ENCODE measurements around the gene EIF5B. TPM values are rescaled to one million over a fixed set of nuclear protein-coding genes. Genes with fewer than 3 reads are reported as not detected.
A peak's percentile ranks its signal among the peaks of the same experiment; 100 is the strongest.

EIF5B gene
- total RNA-seq, 1 donor, result 11.2 TPM

GRCh38 chr2:99410276-99410675 lies 73.1 kb downstream of the EIF5B start:
- Histone ChIP-seq H3K27me3 (ENCODE audit: insufficient read depth, low read length) (no peaks in the 10 kb centered on the region), H3K27ac (ENCODE audit: low read depth, low read length) (no peak overlapping the region), H3K9me3 (ENCODE audit: low read depth, low read length) (no peaks in the 10 kb centered on the region), H3K4me1 (ENCODE audit: insufficient read depth, low read length) (no peaks in the 10 kb centered on the region), H3K36me3 (ENCODE audit: insufficient read depth, low read length) (peaks cover 39% of the 10 kb centered on the region), H3K4me2 (ENCODE audit: insufficient read depth, low read length) (no peak overlapping the region), H4K20me1 (ENCODE audit: insufficient read depth, low read length) (no peaks in the 10 kb centered on the region), H3K4me3 (ENCODE audit: insufficient read depth, low read length) (no peak overlapping the region), H2AFZ (ENCODE audit: low read length) (no peak overlapping the region), H3K79me2 (ENCODE audit: insufficient read depth, low read length) (no peaks in the 10 kb centered on the region)
- DNase-seq (ENCODE audit: insufficient read length, low spot score, missing footprints), result no peak
- TF ChIP-seq CTCF (IDR thresholded peaks at IDR 0.05; ENCODE audit: extremely low read depth, low read depth, low read length), result no peak

GRCh38 chr2:99414566-99414965 lies 77.4 kb downstream of the EIF5B start:
- H3K79me2 ChIP-seq (ENCODE audit: insufficient read depth, low read length), result no peaks in the 10 kb centered on the region
- no peak for DNase-seq (ENCODE audit: insufficient read length, low spot score, missing footprints)
- H3K9me3 ChIP-seq (ENCODE audit: low read depth, low read length), result no peaks in the 10 kb centered on the region
- no peak overlapping the region for H3K4me2 ChIP-seq (ENCODE audit: insufficient read depth, low read length)
- TF ChIP-seq CTCF (IDR thresholded peaks at IDR 0.05; ENCODE audit: extremely low read depth, low read depth, low read length), result no peak
- H2AFZ ChIP-seq (ENCODE audit: low read length), result no peak overlapping the region
- H3K4me3 ChIP-seq (ENCODE audit: insufficient read depth, low read length), result no peak overlapping the region
- H3K27ac ChIP-seq (ENCODE audit: low read depth, low read length), result no peak overlapping the region
- no peaks in the 10 kb centered on the region for H3K4me1 ChIP-seq (ENCODE audit: insufficient read depth, low read length)
- H3K27me3 ChIP-seq (ENCODE audit: insufficient read depth, low read length), result no peaks in the 10 kb centered on the region
- no peaks in the 10 kb centered on the region for H4K20me1 ChIP-seq (ENCODE audit: insufficient read depth, low read length)
- H3K36me3 ChIP-seq (ENCODE audit: insufficient read depth, low read length), result peaks cover 26% of the 10 kb centered on the region

GRCh38 chr2:99417396-99417795 lies 80.2 kb downstream of the EIF5B start:
- Histone ChIP-seq H2AFZ (ENCODE audit: low read length) (no peak overlapping the region), H3K36me3 (ENCODE audit: insufficient read depth, low read length) (peaks cover 24% of the 10 kb centered on the region), H3K4me1 (ENCODE audit: insufficient read depth, low read length) (peaks cover 20% of the 10 kb centered on the region), H3K27ac (ENCODE audit: low read depth, low read length) (no peak overlapping the region), H3K27me3 (ENCODE audit: insufficient read depth, low read length) (no peaks in the 10 kb centered on the region), H4K20me1 (ENCODE audit: insufficient read depth, low read length) (no peaks in the 10 kb centered on the region), H3K9me3 (ENCODE audit: low read depth, low read length) (no peaks in the 10 kb centered on the region), H3K4me2 (ENCODE audit: insufficient read depth, low read length) (no peak overlapping the region), H3K4me3 (ENCODE audit: insufficient read depth, low read length) (no peak overlapping the region), H3K79me2 (ENCODE audit: insufficient read depth, low read length) (no peaks in the 10 kb centered on the region)
- no peak for DNase-seq (ENCODE audit: insufficient read length, low spot score, missing footprints)
- no peak for TF ChIP-seq CTCF (IDR thresholded peaks at IDR 0.05; ENCODE audit: extremely low read depth, low read depth, low read length)

GRCh38 chr2:99420031-99420430 lies 82.8 kb downstream of the EIF5B start:
- Histone ChIP-seq H3K27me3 (ENCODE audit: insufficient read depth, low read length) (no peaks in the 10 kb centered on the region), H3K9me3 (ENCODE audit: low read depth, low read length) (no peaks in the 10 kb centered on the region), H3K27ac (ENCODE audit: low read depth, low read length) (peak overlapping the region; percentile 61), H3K4me2 (ENCODE audit: insufficient read depth, low read length) (peak overlapping the region; percentile 39), H3K79me2 (ENCODE audit: insufficient read depth, low read length) (no peaks in the 10 kb centered on the region), H4K20me1 (ENCODE audit: insufficient read depth, low read length) (no peaks in the 10 kb centered on the region), H3K4me1 (ENCODE audit: insufficient read depth, low read length) (peaks cover 20% of the 10 kb centered on the region), H2AFZ (ENCODE audit: low read length) (no peak overlapping the region), H3K36me3 (ENCODE audit: insufficient read depth, low read length) (peaks cover 27% of the 10 kb centered on the region), H3K4me3 (ENCODE audit: insufficient read depth, low read length) (no peak overlapping the region)
- DNase-seq (ENCODE audit: insufficient read length, low spot score, missing footprints), result no peak
- TF ChIP-seq CTCF (IDR thresholded peaks at IDR 0.05; ENCODE audit: extremely low read depth, low read depth, low read length), result no peak
